DND-41 (cell line): Measurements from ENCODE around the gene ZNF23.

Experiments
- CTCF ChIP-seq: IDR thresholded peaks from 2 replicates; pipeline ENCODE4 v1.5.1; 2012; ENCODE audit warnings: borderline replicate concordance, low read length, moderate library complexity, mild to moderate bottlenecking; ENCODE audit not compliant: poor library complexity, severe bottlenecking; ENCODE audit errors: extremely low read depth
- EZH2 ChIP-seq: IDR thresholded peaks from 3 replicates; pipeline ENCODE4 v1.6.1; 2012; ENCODE audit warnings: borderline replicate concordance, low read depth, mild to moderate bottlenecking, moderate library complexity, low read length, inconsistent platforms; ENCODE audit not compliant: severe bottlenecking

- TF ChIP-seq CTCF (no peak), EZH2 (no peak)
These were observed 12.8 kb upstream of the ZNF23 start for GRCh38 chr16:71474864-71475263.
